HepG2 (cell line): ENCODE data around the gene ADAM8. TPM values are rescaled to one million over a fixed set of nuclear protein-coding genes. Genes with fewer than 3 reads are reported as not detected.

ENCODE experiments used
- ATAC-seq: fragments of 200-7000 bp; cut with Tn5 transposase; 3 replicates; pipeline ENCODE4 v1.9.1; 2020; ENCODE audit warnings: mild to moderate bottlenecking, moderate library complexity
- BruUV-seq: library from RNA; stranded (reverse); fragments of 400-500 nt; replicated peaks from 2 replicates; lab custom pipeline; 2021; lab: Mats Ljungman, UMichigan
- CTCF ChIA-PET: fragments of 300-600 bp; formaldehyde crosslinking; extraction: SDS; loops from one replicate; lab custom pipeline; 2021; ENCODE audit warnings: low total read pairs, inconsistent platforms, low intra/inter-chr PET ratio; lab: Yijun Ruan, JAX
- POLR2A ChIA-PET: fragments of 350-600 bp; sonication (Branson Sonifier 250); formaldehyde crosslinking; loops from one replicate; lab custom pipeline; 2020; ENCODE audit warnings: antibody characterized with exemption, inconsistent platforms; lab: Yijun Ruan, JAX
- DNase-seq: peaks from one replicate; pipeline ENCODE4 v3.0.0-alpha.2; 2015; ENCODE audit warnings: low spot score
- FAIRE-seq: peaks from 3 replicates; lab custom pipeline; 2011; peaks lifted over from hg19 to GRCh38; lab: Jason Lieb, UNC
- H2AFZ ChIP-seq: one replicate; pipeline ENCODE4 v1.6.1; 2011; ENCODE audit warnings: low read length, inconsistent platforms
- H3K27ac ChIP-seq: fragments of 300-600 bp; 3 replicates; pipeline ENCODE4 v1.8.0; 2011; ENCODE audit warnings: mixed run types, mild to moderate bottlenecking, mixed read lengths, low read length, inconsistent platforms; ENCODE audit not compliant: insufficient read depth; ENCODE audit errors: extremely low read length
- H3K27me3 ChIP-seq, 2 experiments: fragments of 200-600 bp in 1 of 2; 2 replicates in 1 of 2; 3 replicates in 1 of 2; pipeline versions ENCODE4 v1.6.0 to v1.8.0; 2011; ENCODE audit warnings: low read length in 2 of 2, mild to moderate bottlenecking in 2 of 2, moderate library complexity in 2 of 2, inconsistent platforms in 1 of 2; ENCODE audit not compliant: insufficient read depth in 2 of 2, control insufficient read depth in 1 of 2
- H3K36me3 ChIP-seq, 2 experiments: fragments of 200-600 bp in 1 of 2; replicated peaks in 1 of 2; 2 replicates in 1 of 2; 3 replicates in 1 of 2; pipeline versions ENCODE4 v1.5.1 to v1.8.0; 2011; ENCODE audit warnings: low read length in 2 of 2, inconsistent platforms in 1 of 2; ENCODE audit not compliant: insufficient read depth in 2 of 2, control insufficient read depth in 1 of 2
- H3K4me1 ChIP-seq: 2 replicates; pipeline ENCODE4 v1.5.1; 2012; ENCODE audit warnings: low read length, inconsistent platforms; ENCODE audit not compliant: insufficient read depth
- H3K4me2 ChIP-seq: 2 replicates; pipeline ENCODE4 v1.6.0; 2011; ENCODE audit warnings: low read depth, low read length, inconsistent platforms
- H3K4me3 ChIP-seq, 3 experiments: fragments of 200-600 bp in 1 of 3; sonication (generic), shearing (Covaris generic) in 1 of 3; replicated peaks in 1 of 3; 2 replicates each; pipeline ENCODE4 v1.5.1; 2011 to 2016; ENCODE audit warnings: low read length in 3 of 3, inconsistent platforms in 2 of 3, low read depth in 2 of 3, mild to moderate bottlenecking in 2 of 3, control low read depth in 1 of 3, mixed read lengths in 1 of 3; ENCODE audit not compliant: insufficient read depth in 1 of 3
- H3K79me2 ChIP-seq: one replicate; pipeline ENCODE4 v1.6.1; 2011; ENCODE audit warnings: low read length, inconsistent platforms; ENCODE audit not compliant: insufficient read depth
- H3K9ac ChIP-seq: 2 replicates; pipeline ENCODE4 v1.6.0; 2011; ENCODE audit warnings: mild to moderate bottlenecking, low read depth, low read length, inconsistent platforms; ENCODE audit not compliant: insufficient read depth
- H3K9me3 ChIP-seq: 2 replicates; pipeline ENCODE4 v1.5.1; 2012; ENCODE audit warnings: mild to moderate bottlenecking, low read length
- H4K20me1 ChIP-seq: 2 replicates; pipeline ENCODE4 v1.6.0; 2011; ENCODE audit warnings: inconsistent platforms, mild to moderate bottlenecking, low read length, moderate library complexity; ENCODE audit not compliant: insufficient read depth
- DDIT3 ChIP-seq: sonication (generic); formaldehyde crosslinking; IDR thresholded peaks from 2 replicates; pipeline ENCODE4 v1.4.0; 2020; ENCODE audit warnings: mild to moderate bottlenecking, missing genetic modification reagents
- DZIP1 ChIP-seq: sonication (generic); formaldehyde crosslinking; IDR thresholded peaks from 2 replicates; pipeline ENCODE4 v1.5.0; 2020; ENCODE audit warnings: mild to moderate bottlenecking, missing genetic modification reagents
- GPBP1L1 ChIP-seq: sonication (generic); formaldehyde crosslinking; IDR thresholded peaks from 2 replicates; pipeline ENCODE4 v1.5.0; 2020; ENCODE audit warnings: mild to moderate bottlenecking, missing genetic modification reagents
- IRF2 ChIP-seq: IDR thresholded peaks from 2 replicates; pipeline ENCODE4 v1.6.1; 2018; ENCODE audit warnings: missing genetic modification reagents, missing compliant biosample characterization
- MLLT10 ChIP-seq: sonication (generic); formaldehyde crosslinking; IDR thresholded peaks from 2 replicates; pipeline ENCODE4 v1.4.0; 2020; ENCODE audit warnings: missing genetic modification reagents
- MXI1 ChIP-seq: IDR thresholded peaks from 3 replicates; pipeline ENCODE4 v1.6.1; 2012; ENCODE audit warnings: low read depth, low read length, inconsistent platforms, borderline replicate concordance
- NBN ChIP-seq: fragments of 450-650 bp; conservative IDR thresholded peaks from 2 replicates; pipeline ENCODE4 v1.6.1; 2017
- SIN3A ChIP-seq: IDR thresholded peaks from 2 replicates; pipeline ENCODE4 v1.6.1; 2011; ENCODE audit warnings: low read depth, mild to moderate bottlenecking, control low read depth, low read length, borderline replicate concordance
- SMAD3 ChIP-seq: sonication (generic); formaldehyde crosslinking; IDR thresholded peaks from 2 replicates; pipeline ENCODE4 v1.4.0; 2020; ENCODE audit warnings: missing genetic modification reagents
- TFE3 ChIP-seq: IDR thresholded peaks from 2 replicates; pipeline ENCODE4 v1.6.1; 2016
- ZFP36 ChIP-seq: fragments of 150-350 bp; IDR thresholded peaks from 2 replicates; pipeline ENCODE4 v1.6.1; 2018; ENCODE audit warnings: borderline replicate concordance, low read length, low read depth; ENCODE audit not compliant: partially characterized antibody
- ZNF337 ChIP-seq: sonication (generic); formaldehyde crosslinking; IDR thresholded peaks from 2 replicates; pipeline ENCODE4 v1.5.1; 2020; ENCODE audit warnings: missing genetic modification reagents, low read depth, mild to moderate bottlenecking, borderline replicate concordance
- ZSCAN30 ChIP-seq: sonication (generic); formaldehyde crosslinking; IDR thresholded peaks from 2 replicates; pipeline ENCODE4 v1.5.0; 2020; ENCODE audit warnings: mild to moderate bottlenecking, missing genetic modification reagents
- WGBS: methylation state at CpG from one replicate; pipeline ENCODE4 v1.1.6; 2017; ENCODE audit warnings: low lambda C conversion rate; 5-methylcytosine and 5-hydroxymethylcytosine counted together
- in situ Hi-C: cut with HindIII; loops from 2 replicates; pipeline ENCODE4 v1.10.0; 2017; ENCODE audit warnings: low pct_unique_long_range_greater_than_20kb; ENCODE audit not compliant: extremely low pct_ligation_motif_present
- intact Hi-C: fragments of 100-400 bp; cut with micrococcal nuclease; formaldehyde crosslinking; loops from one replicate; pipeline ENCODE4 v1.10.0; 2022; ENCODE audit not compliant: unreplicated experiment
- polyA plus RNA-seq, 8 experiments: library from polyadenylated mRNA; depleted of rRNA in 3 of 8; stranded (reverse) in 7 of 8; unstranded in 1 of 8; fragments of >200 nt; fragmentation: Illumina TruSeq in 4 of 8; extraction: Trizol in 4 of 8; gene quantifications; 2 replicates each; pipeline versions ENCODE4 v1.2.1 to v1.2.3, GENCODE V29; 2011 to 2016; ENCODE audit warnings: low read depth in 4 of 8, missing spikeins in 1 of 8, mixed read lengths in 1 of 8; ENCODE audit not compliant: insufficient read depth in 1 of 8
- total RNA-seq, 5 experiments: library from RNA; depleted of rRNA; stranded (reverse); fragments of >200 nt; fragmentation: Illumina TruSeq; extraction: Trizol; gene quantifications; 2 replicates each; pipeline ENCODE4 v1.2.3, GENCODE V29; 2016; ENCODE audit warnings: low read depth in 1 of 5

ADAM8 gene
- total and polyA plus RNA-seq, 2 of the 13 experiments (the other 11 are each of a cell fraction or from before 2014, with no cell fraction given) = 0.24 to 0.93 TPM

GRCh38 chr10:133313192-133313591, 36.5 kb upstream of the ADAM8 start:
- POLR2A ChIA-PET = no interaction called here
- no TSS peak for BruUV-seq

GRCh38 chr10:133312769-133313145, 36.1 kb upstream of the ADAM8 start:
- in situ Hi-C loops = no loop called here
- WGBS = 91% methylated on average over 6 of the region's 9 CpGs
- Histone ChIP-seq H3K9me3 (no peaks in the 10 kb centered on the region), H3K4me3 (no peak overlapping the region), H3K4me2 (no peak overlapping the region), H2AFZ (no peak overlapping the region), H3K79me2 (peaks cover 9% of the 10 kb centered on the region), H3K27me3 (no peaks in the 10 kb centered on the region; a peak in 1 of 5 replicates), H3K27ac (no peak overlapping the region), H3K4me1 (peaks cover 9% of the 10 kb centered on the region; the same call in 1 of the 2 replicates), H4K20me1 (no peaks in the 10 kb centered on the region; the same call in 1 of the 2 replicates), H3K9ac (no peak overlapping the region), H3K36me3 (peaks cover 14 to 33% of the 10 kb centered on the region in 2 experiments; a peak in 4 of 5 replicates)
- no TSS peak for BruUV-seq
- no peak for DNase-seq
- no peak for FAIRE-seq
- intact Hi-C loops = no loop called here
- ChIA-PET POLR2A (no interaction called here), CTCF (no interaction called here)
- no peak for ATAC-seq
- TF ChIP-seq GPBP1L1 (no peak), NBN (no peak), ZFP36 (no peak), MLLT10 (CRISPR knock-in tag) (no peak), SIN3A (no peak), SMAD3 (no peak), DDIT3 (no peak), DZIP1 (no peak)

More at GRCh38 chr10:133313192-133313591, 36.5 kb upstream of the ADAM8 start:
- in situ Hi-C loops (no loop called here), intact Hi-C loops (no loop called here)
- CTCF ChIA-PET = interaction anchor here (0.6 kb wide), 1 partner anchor 16 kb away, joined by 3 read pairs; no protein-coding TSS in a partner anchor
- peaks cover 14 to 33% of the 10 kb centered on the region in 2 experiments; a peak in 4 of 5 replicates for H3K36me3 ChIP-seq
- H3K4me3 ChIP-seq = no peak overlapping the region
- no peaks in the 10 kb centered on the region; the same call in 1 of the 2 replicates for H4K20me1 ChIP-seq
- 93% methylated on average over 4 of the region's 4 CpGs for WGBS
- no peak for ATAC-seq
- DNase-seq = no peak
- no peaks in the 10 kb centered on the region for H3K9me3 ChIP-seq
- H3K4me1 ChIP-seq = peaks cover 9% of the 10 kb centered on the region; the same call in 1 of the 2 replicates
- H3K27me3 ChIP-seq = no peaks in the 10 kb centered on the region; a peak in 1 of 5 replicates
- no peak overlapping the region for H3K27ac ChIP-seq
- FAIRE-seq = no peak
- H3K4me2 ChIP-seq = no peak overlapping the region
- H2AFZ ChIP-seq = no peak overlapping the region
- TF ChIP-seq ZNF337 (no peak), IRF2 (CRISPR knock-in tag) (no peak), ZSCAN30 (CRISPR knock-in tag) (no peak), TFE3 (no peak), MXI1 (no peak)
- no peak overlapping the region for H3K9ac ChIP-seq
- peaks cover 4% of the 10 kb centered on the region for H3K79me2 ChIP-seq
